LoVo (cell line): ENCODE data around the gene TMEM144.
"Not testable (repeated sequence)": the region's sequence is repeated elsewhere in the genome, so short reads cannot be mapped to it uniquely, and the experiment has no call there.

Experiments
- DNase-seq: peaks from one replicate; pipeline ENCODE4 v3.0.0-alpha.2; 2016; ENCODE audit warnings: low spot score

The TMEM144 gene

DNA sequence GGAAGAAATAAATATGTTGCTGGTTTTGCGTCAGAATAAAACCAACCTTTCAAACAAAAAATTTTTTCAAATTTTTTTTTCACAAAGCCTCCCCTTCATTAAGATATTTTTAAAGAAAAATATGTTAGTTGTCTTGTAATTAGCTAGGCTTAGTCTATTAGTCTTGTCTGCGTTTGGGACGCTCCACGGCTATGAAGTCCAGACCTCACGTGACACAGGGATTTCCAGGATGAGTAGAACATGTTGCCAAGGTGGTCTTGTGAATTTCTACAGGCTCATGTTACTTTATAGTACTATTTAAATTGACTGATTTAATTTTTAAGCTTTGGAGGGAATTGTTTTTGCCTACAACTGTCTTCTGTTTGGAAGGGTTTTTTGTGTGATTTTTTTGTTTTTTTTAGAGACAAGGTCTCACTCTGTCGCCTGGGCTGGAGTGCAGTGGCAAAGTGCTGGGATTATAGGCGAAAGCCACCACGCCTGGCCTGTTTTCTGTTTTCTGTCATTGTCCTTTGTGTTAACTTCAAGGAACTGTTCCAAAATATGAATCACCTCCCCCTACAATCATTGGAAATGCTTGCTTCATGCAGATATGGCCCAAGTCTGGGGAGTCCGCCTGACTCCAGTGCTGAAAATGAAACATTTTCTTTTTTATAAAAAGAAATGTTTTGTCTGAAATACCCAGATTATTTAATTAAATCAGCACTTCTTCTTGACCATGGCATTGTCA lies 26.2 kb downstream of the TMEM144 start:
- no peak for DNase-seq

DNA sequence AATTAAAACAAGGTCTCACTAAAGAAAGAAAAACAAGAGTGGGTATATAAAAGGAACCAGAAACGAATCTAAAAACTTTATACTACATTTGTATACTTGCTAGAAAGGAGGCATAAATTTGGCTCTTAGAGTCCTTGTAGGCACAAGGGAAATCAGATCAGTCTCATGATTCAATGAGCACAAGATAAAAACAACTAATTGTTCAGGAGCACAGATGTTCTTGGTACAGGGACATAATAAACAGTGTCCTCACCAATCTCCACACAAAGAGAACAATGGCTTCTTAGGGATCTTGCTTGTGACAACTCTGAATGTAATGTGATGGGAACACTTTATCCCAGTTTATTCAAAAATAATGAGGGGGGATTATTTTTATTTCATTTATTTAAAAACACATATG lies 28.3 kb downstream of the TMEM144 start:
- no peak for DNase-seq

DNA sequence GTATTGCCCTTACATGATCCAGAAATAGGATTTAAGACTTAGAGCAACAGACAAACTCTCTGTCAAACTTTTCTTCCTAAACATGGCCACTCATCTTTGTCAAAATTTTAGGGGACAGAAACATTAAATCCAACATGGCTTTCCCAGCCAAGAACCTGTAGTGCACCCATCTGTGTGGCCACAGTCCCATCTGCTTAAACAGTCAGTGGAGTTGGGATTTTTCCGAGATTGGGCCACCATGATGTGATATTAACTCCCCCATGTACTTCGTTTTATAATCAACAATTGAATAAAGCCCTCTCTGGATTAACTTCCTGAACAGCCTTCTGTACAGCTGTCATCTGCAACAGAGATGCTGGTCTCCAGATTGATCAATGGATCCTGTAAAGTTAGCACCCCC lies 28.9 kb downstream of the TMEM144 start:
- no peak for DNase-seq

DNA sequence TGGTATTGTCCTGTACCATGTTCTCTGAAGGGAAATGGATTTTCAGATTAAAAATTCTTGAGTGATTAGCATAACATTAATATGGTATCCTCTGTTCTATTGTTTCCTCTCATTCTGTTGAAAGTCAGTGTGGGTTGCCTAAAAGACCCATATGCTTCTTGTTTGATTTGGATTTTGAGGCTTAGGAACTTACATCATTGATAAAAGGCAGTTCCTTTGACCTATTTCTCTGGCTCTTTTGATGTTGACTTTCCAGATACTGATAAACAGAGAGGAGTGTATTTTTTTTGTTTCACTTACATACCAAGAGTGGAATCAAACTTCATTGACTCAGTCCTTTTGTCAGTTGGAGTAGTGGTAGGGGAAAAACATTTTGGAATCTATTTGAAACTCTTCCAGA lies 32.8 kb downstream of the TMEM144 start:
- no peak for DNase-seq

DNA sequence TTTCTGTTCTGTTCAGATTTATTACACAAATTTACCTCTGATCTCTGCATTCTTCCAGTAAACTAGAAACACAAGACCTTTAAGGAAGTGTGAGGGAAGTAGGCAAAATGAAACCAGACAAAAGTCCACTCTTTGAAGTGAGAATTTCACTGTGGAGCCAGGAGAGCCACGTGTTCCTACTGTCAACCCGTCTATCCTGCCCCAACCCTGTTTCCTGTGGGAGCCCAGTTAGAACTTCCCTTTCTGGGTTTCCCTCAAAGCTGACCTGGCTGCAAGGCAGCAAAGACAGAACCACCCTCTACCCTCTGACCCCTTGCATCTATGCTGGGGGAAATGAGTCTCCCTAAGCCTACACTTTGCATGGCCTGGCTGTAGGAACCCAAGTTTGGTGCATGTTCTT lies 40.0 kb downstream of the TMEM144 start:
- no peak for DNase-seq

DNA sequence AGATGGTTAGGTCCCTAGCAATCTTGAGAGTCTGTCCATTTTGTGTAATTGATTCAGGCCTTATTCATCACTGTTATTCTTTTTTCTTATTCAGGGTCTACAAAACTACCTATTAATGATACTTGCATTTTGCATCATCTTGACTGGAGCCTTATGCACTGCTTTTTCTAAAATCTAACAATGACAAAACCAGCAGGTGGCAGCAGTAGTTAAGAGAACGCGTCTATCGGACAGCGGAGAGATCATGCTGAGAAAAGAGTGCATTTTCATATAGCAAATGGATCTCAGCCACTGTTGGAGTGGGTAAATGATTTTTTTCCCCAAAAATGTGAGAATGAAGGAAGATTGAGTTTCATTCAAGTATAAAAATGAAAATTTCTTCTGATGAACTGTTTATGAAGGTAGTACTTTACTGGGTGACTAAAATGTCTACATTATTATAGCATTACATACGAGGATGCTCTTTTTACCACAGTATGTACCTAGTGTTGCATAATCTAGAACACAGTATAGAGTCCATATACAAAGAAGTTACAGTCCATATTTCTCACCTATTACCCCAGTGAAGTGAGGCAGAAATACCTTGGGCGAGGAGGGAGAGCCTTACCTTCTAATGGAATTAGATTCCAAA lies 43.2 kb downstream of the TMEM144 start:
- DNase-seq = peak; percentile 42

DNA sequence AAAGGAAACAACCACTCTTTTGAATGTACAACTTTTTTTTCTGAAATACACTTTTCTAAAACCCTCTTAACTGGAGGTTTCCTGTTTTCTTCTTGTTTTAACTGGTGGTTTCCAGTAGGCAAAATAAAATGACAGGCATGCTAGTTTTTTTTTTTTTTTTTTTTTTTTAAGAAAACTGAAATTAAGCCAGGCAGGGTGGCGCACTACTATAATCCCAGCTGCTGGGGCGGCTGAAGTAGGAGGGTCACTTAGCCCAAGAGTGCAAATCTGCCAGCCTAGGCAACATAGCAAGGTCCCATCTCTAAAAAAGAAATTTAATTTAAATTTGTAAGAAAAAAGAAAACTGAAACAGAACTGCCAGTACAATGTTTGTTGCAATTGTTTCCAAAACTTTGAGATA lies 44.0 kb downstream of the TMEM144 start:
- no peak for DNase-seq

DNA sequence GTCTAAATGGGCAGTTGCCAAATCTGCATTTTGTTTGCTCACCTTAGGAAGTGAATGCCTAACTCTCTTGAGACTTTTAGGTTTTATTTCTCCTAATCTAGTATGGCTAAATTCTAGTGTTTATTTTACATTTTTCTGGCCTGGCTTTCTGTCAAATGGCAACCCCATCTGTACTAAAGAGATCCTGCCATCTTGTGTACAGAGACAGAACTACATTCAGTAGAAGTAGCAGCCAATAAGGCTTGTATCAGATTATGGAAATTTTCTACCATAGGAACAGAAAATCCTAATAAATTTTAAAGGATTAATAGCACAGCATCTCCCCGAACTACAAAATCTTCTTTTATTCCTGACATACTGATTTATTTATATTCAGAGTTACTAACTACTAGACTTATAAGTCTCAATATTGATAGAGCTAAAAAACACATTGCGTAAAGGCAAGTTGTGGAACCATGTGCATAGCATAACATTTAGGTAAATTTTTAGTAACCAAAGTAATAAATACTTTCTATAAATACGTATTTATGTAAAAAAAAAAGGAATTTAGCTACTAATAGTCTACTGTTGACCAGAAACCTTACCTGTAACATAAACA lies 45.5 kb downstream of the TMEM144 start:
- DNase-seq = peak; percentile 55

DNA sequence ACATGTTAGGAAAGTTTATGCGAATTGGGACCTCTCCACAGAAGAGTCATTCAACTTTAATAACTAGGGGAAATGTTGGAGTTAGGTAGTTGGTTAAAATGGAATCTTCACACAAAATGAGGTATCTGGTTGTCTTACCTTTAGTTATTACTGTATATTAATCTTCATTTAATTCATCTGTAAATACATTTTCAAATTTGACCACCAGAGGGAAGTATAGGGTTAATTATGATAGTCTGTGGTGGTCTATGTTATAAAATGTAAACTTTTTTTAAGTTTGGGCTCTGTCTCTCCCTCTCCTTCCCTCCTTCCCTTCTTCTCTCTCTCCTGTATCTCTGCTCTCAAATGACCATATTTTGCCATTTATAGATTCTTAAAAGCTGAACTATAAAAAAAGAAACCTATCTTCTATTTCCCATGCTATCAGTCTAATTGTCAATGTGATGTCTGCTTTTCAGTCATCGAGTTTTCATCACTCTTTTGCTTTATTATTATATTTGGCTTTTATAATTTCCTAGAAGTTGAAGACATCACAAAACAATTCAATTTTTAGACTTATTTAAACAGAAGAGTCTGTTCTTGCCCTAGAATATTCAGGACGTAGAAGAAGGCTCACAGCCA lies 49.8 kb downstream of the TMEM144 start:
- DNase-seq = peak; percentile 42

DNA sequence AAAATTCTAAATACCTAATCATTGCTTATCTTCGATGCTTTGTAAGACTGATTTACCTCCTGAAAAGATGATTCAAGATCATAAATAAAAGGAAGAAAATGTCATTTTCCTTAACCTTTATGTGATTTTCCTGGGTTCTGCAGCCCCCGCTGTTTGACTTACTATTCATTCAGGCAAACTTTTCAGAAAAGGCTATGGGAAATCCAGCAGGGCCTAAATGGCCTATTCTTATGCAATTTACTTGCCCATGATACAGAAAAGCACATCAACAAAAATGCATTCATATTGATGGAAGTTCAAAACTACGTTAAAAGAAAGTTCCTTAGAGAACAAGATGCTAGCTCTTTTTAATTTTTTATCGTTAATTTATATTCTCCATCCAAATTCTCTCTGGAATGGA lies 51.2 kb downstream of the TMEM144 start:
- DNase-seq = no peak

DNA sequence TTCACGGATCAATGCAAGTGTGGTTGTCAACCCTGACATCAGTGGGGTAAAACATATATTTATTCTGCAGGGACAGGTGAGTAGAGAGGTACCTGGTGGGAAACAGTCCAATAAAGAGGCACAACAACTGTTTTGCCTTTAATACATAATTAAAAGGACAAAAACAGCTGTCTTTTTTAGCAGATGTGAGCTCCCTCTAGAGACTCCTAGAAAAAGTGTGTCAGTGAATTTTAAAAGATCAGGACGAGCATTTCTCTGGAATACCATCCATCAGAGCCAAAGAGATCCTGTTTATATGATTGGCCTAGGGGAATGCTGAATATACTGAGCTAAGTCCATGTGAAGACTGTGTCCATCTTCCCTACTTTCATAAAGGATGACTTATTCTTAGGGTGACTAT lies 58.3 kb downstream of the TMEM144 start:
- no peak for DNase-seq

DNA sequence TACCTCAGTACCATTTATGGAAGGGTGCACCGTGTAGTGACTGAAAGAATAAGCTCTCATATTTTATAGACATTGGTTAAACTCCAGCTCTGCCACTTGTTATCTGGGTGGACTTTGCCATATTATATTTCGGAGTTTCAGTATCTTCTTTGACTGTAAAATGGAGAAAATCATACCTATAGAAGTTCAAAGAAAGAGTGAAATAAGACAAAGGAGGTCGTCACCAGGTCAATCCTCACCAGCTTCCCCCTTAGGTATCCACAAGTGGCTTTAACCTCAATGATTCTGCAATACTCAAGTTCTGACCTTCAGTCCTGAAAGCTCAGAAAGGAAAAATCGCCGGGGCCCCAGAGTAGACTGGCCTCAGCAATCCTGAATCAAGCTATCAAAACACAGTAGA lies 64.3 kb downstream of the TMEM144 start:
- no peak for DNase-seq

DNA sequence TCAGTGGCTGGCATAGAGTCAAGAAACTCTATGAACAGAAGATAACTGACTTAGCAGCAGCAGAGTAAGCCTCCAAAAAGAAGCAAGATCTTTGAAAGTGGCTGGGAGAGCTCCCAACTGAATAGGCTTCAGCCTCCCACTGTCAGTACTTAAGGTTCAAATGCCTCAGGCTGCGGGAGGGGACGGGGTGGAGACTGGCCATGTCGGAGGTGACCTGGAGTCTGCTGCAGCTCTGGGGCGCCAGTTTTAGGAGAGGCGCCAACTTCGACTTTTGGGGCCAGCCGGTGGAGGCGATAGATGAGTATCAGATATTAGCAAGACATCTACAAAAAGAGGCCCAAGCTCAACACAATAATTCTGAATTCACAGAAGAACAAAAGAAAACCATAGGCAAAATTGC lies 67.3 kb downstream of the TMEM144 start:
- DNase-seq = no peak

DNA sequence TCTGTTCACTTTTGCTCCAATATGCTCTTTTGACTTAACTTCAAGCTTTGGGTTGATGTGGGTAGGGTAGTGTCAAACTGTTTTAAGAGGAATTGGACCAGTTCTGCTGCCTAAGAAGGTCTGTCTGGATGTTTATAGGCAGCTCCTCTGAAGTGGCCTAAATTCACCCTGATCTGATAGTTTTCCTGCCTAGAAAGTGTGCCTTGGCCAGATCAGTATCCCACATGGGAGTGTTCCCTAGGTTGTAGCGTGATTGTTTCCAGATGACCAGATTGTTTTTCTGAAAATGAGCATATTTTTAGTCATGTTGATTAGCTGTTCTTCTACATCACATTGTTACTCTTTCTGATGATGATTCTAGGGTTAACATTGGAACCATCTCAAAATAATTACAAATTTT lies 68.8 kb downstream of the TMEM144 start:
- DNase-seq = not testable (repeated sequence)

DNA sequence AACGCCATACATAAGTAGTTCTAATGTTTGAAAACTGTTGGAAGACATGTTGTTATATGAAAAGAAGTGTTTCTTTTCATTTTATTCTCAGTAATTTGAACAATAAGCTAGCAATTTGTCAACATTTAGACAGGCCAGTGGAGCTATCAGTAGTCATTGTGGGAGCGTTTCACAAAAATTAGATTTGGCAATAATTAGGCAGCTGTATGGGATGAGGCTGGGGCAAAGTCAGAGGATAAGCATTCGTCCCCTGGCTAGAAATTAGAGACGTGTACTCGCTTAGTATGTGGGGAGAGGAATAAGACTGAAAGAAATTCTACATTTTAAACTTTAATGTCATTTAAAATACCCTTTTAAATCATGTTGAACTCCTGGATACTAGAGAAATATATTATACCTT lies 70.6 kb downstream of the TMEM144 start:
- DNase-seq = no peak

DNA sequence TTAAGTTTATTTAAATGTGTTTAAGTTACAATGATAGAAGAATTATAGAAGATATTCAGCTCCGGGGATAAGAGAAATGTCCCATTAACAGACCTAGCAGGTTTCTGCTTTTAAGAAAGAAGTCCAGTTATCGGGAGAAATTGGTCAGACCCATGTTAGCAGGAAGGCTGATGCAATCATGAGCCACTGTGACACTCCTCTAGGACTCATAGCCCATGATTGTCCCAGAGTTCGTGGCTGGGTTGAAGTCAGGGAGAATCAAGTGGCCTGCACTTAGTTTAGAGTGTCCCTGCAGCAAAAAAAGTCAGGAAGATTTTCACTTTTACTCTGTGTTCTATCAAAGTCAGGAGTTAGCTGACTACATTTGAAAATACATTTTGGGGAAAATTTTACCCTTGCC lies 72.0 kb downstream of the TMEM144 start:
- peak; percentile 20 for DNase-seq

DNA sequence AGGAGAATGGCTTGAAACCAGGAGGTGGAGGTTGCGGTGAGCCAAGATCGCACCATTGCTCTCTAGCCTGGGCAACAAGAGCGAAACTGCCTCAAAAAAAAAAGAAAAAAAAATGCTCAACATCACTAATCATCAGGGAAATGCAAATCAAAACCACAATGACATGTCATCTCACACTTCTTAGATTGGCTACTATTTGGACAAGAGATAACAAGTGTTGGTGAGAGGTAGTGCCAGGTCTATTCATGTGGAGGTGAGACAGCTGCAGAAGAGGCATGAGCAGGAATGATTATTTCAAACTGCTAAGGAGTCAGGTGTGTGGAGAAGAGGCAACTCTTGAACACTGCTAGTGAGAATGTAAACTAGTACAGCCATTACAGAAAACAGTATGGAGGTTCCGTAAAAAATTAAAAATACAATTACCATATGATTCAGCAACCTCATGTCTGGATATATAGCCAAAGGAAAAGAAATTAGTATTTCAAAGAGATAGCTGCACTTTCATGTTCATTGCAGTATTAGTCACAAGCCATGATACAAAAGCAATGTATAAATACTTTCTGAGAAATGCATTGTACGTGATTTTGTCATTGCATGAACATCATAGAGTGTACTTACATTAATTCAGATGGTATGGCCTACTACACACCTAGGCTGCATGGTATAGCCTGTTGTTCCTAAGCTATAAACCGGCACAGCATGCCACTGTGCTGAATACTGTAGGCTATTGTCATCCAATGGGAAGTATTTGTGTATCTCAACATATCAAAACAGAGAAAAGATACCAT lies 75.3 kb downstream of the TMEM144 start:
- DNase-seq = no peak

DNA sequence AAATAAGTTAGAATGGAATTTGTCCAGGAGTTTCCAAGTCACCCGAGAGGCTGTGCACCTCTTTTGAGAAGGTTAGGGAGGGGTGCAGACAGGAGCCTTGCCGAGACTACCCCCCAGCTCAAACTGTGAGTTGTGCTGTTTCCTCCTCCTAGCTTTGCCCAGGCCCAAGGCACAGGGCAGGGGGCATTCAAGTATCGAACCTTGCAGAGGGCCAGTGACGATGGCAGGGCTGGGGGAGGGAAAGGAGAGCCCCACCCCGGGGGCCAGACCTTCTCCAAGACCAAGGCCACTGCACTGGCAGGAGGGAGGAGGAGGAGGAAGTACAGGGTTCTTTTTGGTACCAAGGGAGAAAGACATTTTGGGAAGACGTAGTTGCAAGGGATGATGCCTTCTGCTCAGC lies 80.6 kb downstream of the TMEM144 start:
- DNase-seq = no peak

DNA sequence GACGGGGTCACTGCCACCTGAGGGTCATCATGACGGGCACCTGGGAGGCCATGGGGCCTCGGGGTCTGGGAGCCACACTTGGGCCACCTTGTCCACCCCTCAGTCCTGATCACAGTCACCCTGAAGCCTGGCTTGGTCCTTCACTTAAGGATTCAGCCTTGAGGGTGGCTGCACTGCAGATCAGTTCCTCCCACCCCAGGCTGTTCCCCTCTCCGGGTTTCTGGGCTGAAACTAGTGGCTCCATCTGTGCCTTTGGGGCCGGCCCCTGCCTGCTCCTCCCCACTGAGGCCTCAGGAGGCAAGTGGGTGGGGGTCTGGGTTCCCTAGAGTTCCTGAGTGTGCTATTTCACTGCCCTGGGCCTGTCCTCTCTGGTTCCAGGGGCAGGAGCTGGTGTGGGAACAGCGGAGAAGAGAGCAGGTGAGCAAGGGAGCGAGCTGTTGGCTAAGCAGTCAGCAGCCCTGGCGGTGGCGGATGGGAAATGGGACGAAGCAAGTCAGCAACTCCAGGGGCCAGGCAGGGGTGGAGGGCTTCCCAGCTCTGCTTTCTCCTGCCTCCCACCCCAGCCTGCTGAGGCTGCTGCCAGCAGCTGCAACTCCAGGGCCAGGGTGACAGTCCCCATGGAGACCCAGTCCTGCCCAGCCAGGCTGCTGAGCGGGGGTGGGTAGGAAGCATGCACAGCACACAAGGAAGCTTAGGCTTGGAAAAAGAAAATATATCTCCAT lies 81.2 kb downstream of the TMEM144 start:
- DNase-seq = no peak

DNA sequence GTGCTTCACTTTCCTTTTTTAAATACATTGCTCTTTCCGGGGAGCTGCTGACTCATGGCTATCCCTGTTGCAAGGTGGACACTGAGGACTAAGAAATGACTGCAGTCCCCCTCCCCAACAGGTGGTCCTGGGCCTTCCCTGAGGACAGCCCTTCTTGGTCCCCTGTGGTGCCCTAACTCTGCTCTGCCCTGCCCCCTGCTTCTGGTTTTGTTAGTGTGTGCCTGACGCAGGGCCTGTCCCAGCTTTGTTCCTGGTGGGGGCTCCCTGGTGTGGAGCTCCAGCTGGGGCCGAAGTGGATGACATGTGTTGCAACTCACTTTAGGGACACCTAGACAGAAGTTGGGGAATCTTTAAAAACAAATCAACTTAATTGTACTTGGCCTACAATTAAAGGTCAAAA lies 81.9 kb downstream of the TMEM144 start:
- no peak for DNase-seq

DNA sequence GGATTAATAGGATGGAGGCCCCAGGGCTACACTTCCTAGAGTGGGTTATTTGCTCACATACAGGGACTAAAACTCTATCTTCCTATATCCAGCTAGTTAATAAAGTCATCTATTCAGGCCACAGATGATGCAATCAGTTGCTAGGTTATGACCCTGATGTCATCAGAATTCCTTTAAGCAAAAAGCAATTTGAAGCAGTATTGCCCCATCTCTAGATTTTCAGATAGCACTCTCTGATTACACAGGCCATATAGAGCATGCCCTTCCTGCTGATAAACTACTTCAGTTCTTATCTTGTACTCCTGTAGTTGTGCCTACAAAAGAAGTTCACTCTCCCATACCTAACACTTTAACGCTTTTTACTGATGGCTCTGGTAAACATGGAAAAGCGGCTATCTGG lies 84.8 kb downstream of the TMEM144 start:
- DNase-seq = no peak

DNA sequence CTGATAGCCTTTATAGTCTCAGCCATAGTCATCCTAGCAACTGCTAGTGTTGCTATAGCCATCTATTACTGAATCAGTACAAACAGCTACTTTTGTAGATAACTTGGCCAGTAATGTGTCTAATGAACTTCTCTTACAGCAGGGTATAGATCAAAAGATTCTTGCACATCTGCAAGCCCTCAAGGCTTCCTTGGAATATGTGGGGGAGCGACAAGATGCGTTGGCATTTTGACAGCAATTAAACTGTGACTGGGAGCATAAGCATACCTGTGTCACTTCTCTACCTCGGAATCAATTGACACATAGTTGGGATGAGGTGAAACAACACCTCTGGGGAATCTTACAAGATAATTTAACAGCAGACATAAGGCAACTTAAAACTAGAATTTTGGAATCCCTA lies 87.6 kb downstream of the TMEM144 start:
- no peak for DNase-seq
